Lung microvascular endothelial cell (primary cell): ENCODE data around the gene OR5AC2. TPM values are rescaled to one million over a fixed set of nuclear protein-coding genes. Genes with fewer than 3 reads are reported as not detected.

Experiments
- total RNA-seq: library from RNA; depleted of rRNA; stranded (reverse); fragments of >200 nt; gene quantifications from 2 replicates; pipeline ENCODE4 v1.2.1, GENCODE V29; 2014

The OR5AC2 gene
- total RNA-seq, 1 donor from 2014 or later = not detected

Other genes with a start within 250 kb of the OR5AC2 start
- 20.7 and 27.0 TPM in 2 replicates for gene RIOX2, start 114.7 kb upstream of the OR5AC2 start, total RNA-seq
- not detected in 2 replicates for gene GABRR3, start 51.9 kb upstream of the OR5AC2 start, total RNA-seq
- not detected in 2 replicates for gene OR5H1, start 43.5 kb downstream of the OR5AC2 start, total RNA-seq
- gene OR5H14, start 60.3 kb downstream of the OR5AC2 start, total RNA-seq = not detected in 2 replicates
- not detected in 2 replicates for gene OR5H15, start 79.5 kb downstream of the OR5AC2 start, total RNA-seq
- not detected in 2 replicates for gene OR5H6, start 177.1 kb downstream of the OR5AC2 start, total RNA-seq
- gene OR5H2, start 195.3 kb downstream of the OR5AC2 start, total RNA-seq = not detected in 2 replicates